ENCODE data around the gene FERMT2. TPM values are rescaled to one million over a fixed set of nuclear protein-coding genes. Genes with fewer than 3 reads are reported as not detected.
A peak's percentile ranks its signal among the peaks of the same experiment; 100 is the strongest.

Gene FERMT2
- total and polyA plus RNA-seq, 4 donors: 23.9 to 51.3 (median 40.4) TPM

DNA sequence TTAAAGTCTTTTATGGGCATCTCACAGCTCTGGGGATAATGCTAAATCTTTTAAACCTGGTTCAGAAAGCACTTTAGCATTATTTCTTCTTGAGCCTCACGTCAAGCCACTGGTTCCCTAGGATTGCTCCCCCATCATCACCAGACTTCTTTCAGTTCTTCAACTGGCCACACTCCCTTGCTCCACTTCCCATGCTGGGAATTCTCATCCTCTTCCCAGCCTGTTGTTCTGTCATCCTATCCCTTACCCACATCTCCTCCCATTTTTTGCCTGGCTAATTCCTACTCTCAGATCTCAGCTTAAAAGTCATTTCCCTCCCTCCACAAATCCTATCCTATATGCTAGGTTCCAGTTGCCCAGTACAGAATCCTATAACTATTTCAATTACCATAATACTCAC lies 14.4 kb downstream of the FERMT2 start:
- Histone ChIP-seq H3K36me3 (ENCODE audit: control insufficient read depth in 4 of 4, insufficient read depth in 3 of 4, low read depth in 1 of 4, low read length in 3 of 4) (peaks cover 0 to 3% (median 0%) of the 10 kb centered on the region in 4 donors), H3K4me3 (ENCODE audit: low read depth in 1 of 3, low read length in 3 of 3) (no peak overlapping the region), H3K27ac (ENCODE audit: low read depth in 1 of 2, low read length in 2 of 2) (peak overlapping the region in 1 of 2 donors; percentile 63), H3K4me1 (ENCODE audit: control insufficient read depth in 4 of 4, insufficient read depth in 4 of 4, low read length in 3 of 4) (peaks cover 9 to 51% (median 36%) of the 10 kb centered on the region in 4 donors), H3K27me3 (ENCODE audit: control insufficient read depth in 4 of 4, insufficient read depth in 4 of 4, low read length in 3 of 4) (no peaks in the 10 kb centered on the region), H3K9ac (ENCODE audit: low read depth in 1 of 2, low read length in 2 of 2) (peak overlapping the region in 1 of 2 donors; percentile 29), H3K9me3 (ENCODE audit: control insufficient read depth in 4 of 4, low read length in 3 of 4) (no peaks in the 10 kb centered on the region)
- DNase-seq (ENCODE audit: low spot score): no peak
- 54% methylated on average over 1 of the region's 1 CpG for WGBS
- TF ChIP-seq YY1 (IDR thresholded peaks at IDR 0.05) (no peak), EGR1 (IDR thresholded peaks at IDR 0.05; ENCODE audit: low read depth in 2 of 2) (no peak), NR2F2 (IDR thresholded peaks at IDR 0.05) (no peak), TAF1 (conservative IDR thresholded peaks at IDR 0.05) (no peak), FOXA2 (IDR thresholded peaks at IDR 0.05) (no peak), RXRA (IDR thresholded peaks at IDR 0.05) (no peak), SP1 (IDR thresholded peaks at IDR 0.05) (no peak), HNF4A (conservative IDR thresholded peaks at IDR 0.05) (no peak)
- TF ChIP-seq, protein P1, sequence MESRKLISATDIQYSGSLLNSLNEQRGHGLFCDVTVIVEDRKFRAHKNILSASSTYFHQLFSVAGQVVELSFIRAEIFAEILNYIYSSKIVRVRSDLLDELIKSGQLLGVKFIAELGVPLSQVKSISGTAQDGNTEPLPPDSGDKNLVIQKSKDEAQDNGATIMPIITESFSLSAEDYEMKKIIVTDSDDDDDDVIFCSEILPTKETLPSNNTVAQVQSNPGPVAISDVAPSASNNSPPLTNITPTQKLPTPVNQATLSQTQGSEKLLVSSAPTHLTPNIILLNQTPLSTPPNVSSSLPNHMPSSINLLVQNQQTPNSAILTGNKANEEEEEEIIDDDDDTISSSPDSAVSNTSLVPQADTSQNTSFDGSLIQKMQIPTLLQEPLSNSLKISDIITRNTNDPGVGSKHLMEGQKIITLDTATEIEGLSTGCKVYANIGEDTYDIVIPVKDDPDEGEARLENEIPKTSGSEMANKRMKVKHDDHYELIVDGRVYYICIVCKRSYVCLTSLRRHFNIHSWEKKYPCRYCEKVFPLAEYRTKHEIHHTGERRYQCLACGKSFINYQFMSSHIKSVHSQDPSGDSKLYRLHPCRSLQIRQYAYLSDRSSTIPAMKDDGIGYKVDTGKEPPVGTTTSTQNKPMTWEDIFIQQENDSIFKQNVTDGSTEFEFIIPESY (IDR thresholded peaks at IDR 0.05): no peak
- TF ChIP-seq, protein P2, sequence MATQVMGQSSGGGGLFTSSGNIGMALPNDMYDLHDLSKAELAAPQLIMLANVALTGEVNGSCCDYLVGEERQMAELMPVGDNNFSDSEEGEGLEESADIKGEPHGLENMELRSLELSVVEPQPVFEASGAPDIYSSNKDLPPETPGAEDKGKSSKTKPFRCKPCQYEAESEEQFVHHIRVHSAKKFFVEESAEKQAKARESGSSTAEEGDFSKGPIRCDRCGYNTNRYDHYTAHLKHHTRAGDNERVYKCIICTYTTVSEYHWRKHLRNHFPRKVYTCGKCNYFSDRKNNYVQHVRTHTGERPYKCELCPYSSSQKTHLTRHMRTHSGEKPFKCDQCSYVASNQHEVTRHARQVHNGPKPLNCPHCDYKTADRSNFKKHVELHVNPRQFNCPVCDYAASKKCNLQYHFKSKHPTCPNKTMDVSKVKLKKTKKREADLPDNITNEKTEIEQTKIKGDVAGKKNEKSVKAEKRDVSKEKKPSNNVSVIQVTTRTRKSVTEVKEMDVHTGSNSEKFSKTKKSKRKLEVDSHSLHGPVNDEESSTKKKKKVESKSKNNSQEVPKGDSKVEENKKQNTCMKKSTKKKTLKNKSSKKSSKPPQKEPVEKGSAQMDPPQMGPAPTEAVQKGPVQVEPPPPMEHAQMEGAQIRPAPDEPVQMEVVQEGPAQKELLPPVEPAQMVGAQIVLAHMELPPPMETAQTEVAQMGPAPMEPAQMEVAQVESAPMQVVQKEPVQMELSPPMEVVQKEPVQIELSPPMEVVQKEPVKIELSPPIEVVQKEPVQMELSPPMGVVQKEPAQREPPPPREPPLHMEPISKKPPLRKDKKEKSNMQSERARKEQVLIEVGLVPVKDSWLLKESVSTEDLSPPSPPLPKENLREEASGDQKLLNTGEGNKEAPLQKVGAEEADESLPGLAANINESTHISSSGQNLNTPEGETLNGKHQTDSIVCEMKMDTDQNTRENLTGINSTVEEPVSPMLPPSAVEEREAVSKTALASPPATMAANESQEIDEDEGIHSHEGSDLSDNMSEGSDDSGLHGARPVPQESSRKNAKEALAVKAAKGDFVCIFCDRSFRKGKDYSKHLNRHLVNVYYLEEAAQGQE (IDR thresholded peaks at IDR 0.05): no peak
- TF ChIP-seq, protein P3, sequence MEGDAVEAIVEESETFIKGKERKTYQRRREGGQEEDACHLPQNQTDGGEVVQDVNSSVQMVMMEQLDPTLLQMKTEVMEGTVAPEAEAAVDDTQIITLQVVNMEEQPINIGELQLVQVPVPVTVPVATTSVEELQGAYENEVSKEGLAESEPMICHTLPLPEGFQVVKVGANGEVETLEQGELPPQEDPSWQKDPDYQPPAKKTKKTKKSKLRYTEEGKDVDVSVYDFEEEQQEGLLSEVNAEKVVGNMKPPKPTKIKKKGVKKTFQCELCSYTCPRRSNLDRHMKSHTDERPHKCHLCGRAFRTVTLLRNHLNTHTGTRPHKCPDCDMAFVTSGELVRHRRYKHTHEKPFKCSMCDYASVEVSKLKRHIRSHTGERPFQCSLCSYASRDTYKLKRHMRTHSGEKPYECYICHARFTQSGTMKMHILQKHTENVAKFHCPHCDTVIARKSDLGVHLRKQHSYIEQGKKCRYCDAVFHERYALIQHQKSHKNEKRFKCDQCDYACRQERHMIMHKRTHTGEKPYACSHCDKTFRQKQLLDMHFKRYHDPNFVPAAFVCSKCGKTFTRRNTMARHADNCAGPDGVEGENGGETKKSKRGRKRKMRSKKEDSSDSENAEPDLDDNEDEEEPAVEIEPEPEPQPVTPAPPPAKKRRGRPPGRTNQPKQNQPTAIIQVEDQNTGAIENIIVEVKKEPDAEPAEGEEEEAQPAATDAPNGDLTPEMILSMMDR (IDR thresholded peaks at IDR 0.05; ENCODE audit: low read depth, low read length, missing input control): no peak

DNA sequence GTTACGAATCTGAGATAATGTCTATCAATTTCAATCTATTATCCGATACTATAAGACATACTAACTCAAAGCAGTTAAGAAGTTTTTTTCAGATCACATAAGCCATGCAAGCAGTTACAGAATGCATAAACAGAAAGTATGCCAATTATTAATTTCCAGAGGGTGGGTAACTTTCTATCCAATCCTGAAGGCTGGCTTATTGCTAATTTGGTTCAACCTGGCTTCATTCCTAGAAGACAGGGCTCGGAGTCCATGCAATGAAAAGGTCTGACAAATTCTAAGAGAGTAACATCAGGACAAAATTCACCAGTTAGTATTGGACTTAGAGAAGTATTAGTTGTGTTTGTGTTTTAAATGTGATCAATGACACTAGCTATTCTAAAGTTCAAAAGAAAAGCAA lies 15.0 kb downstream of the FERMT2 start:
- H3K9me3 ChIP-seq (ENCODE audit: control insufficient read depth in 4 of 4, low read length in 3 of 4): no peaks in the 10 kb centered on the region
- no peaks in the 10 kb centered on the region for H3K27me3 ChIP-seq (ENCODE audit: control insufficient read depth in 4 of 4, insufficient read depth in 4 of 4, low read length in 3 of 4)
- peaks cover 9 to 47% (median 37%) of the 10 kb centered on the region in 4 donors for H3K4me1 ChIP-seq (ENCODE audit: control insufficient read depth in 4 of 4, insufficient read depth in 4 of 4, low read length in 3 of 4)
- peaks cover 0 to 3% (median 0%) of the 10 kb centered on the region in 4 donors for H3K36me3 ChIP-seq (ENCODE audit: control insufficient read depth in 4 of 4, insufficient read depth in 3 of 4, low read depth in 1 of 4, low read length in 3 of 4)
- peak overlapping the region in 1 of 2 donors; percentile 4 for H3K9ac ChIP-seq (ENCODE audit: low read depth in 1 of 2, low read length in 2 of 2)
- no peak for DNase-seq (ENCODE audit: low spot score)
- 27% methylated on average over 3 of the region's 3 CpGs for WGBS
- H3K4me3 ChIP-seq (ENCODE audit: low read depth in 1 of 3, low read length in 3 of 3): peak overlapping the region in 1 of 3 donors; percentile 23
- peak overlapping the region; percentile 31 to 75 for H3K27ac ChIP-seq (ENCODE audit: low read depth in 1 of 2, low read length in 2 of 2)
- TF ChIP-seq EGR1 (IDR thresholded peaks at IDR 0.05; ENCODE audit: low read depth in 2 of 2): no peak
- no peak for TF ChIP-seq FOXA1 (IDR thresholded peaks at IDR 0.05)
- TF ChIP-seq YY1 (IDR thresholded peaks at IDR 0.05): peak; percentile 37
- TF ChIP-seq TAF1 (conservative IDR thresholded peaks at IDR 0.05): no peak
- TF ChIP-seq, protein P1 (IDR thresholded peaks at IDR 0.05): no peak
- TF ChIP-seq GABPA (IDR thresholded peaks at IDR 0.05 in 1 of 2, conservative IDR thresholded peaks at IDR 0.05 in 1 of 2): no peak
- peak; percentile 32 to 40 for TF ChIP-seq JUND (IDR thresholded peaks at IDR 0.05)
- TF ChIP-seq RXRA (IDR thresholded peaks at IDR 0.05): peak in 1 of 2 donors; percentile 60
- TF ChIP-seq, protein P4, sequence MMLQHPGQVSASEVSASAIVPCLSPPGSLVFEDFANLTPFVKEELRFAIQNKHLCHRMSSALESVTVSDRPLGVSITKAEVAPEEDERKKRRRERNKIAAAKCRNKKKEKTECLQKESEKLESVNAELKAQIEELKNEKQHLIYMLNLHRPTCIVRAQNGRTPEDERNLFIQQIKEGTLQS (IDR thresholded peaks at IDR 0.05): peak; percentile 16
- TF ChIP-seq, protein P5, sequence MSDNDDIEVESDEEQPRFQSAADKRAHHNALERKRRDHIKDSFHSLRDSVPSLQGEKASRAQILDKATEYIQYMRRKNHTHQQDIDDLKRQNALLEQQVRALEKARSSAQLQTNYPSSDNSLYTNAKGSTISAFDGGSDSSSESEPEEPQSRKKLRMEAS (IDR thresholded peaks at IDR 0.05): no peak
- peak; percentile 59 for TF ChIP-seq HNF4G (IDR thresholded peaks at IDR 0.05)
- TF ChIP-seq RAD21 (IDR thresholded peaks at IDR 0.05): peak in 1 of 2 donors; percentile 10
- TF ChIP-seq SP1 (IDR thresholded peaks at IDR 0.05): peak; percentile 70
- TF ChIP-seq, protein P3 (IDR thresholded peaks at IDR 0.05; ENCODE audit: low read depth, low read length, missing input control): no peak
